Measurements from ENCODE around the gene CEP57L1.
"Not testable (repeated sequence)": the region's sequence is repeated elsewhere in the genome, so short reads cannot be mapped to it uniquely, and the experiment has no call there.

- not testable (repeated sequence) for TF ChIP-seq CTCF (IDR thresholded peaks at IDR 0.05); EZH2 (IDR thresholded peaks at IDR 0.05; ENCODE audit: borderline replicate concordance, insufficient read depth, low read depth, low read length, poor library complexity, severe bottlenecking)
Observed at GRCh38 chr6:109084146-109084545, 11.2 kb upstream of the CEP57L1 start.

Measured in B cell (primary cell).